ENCODE measurements around the gene DDX51.

The DDX51 gene

DNA sequence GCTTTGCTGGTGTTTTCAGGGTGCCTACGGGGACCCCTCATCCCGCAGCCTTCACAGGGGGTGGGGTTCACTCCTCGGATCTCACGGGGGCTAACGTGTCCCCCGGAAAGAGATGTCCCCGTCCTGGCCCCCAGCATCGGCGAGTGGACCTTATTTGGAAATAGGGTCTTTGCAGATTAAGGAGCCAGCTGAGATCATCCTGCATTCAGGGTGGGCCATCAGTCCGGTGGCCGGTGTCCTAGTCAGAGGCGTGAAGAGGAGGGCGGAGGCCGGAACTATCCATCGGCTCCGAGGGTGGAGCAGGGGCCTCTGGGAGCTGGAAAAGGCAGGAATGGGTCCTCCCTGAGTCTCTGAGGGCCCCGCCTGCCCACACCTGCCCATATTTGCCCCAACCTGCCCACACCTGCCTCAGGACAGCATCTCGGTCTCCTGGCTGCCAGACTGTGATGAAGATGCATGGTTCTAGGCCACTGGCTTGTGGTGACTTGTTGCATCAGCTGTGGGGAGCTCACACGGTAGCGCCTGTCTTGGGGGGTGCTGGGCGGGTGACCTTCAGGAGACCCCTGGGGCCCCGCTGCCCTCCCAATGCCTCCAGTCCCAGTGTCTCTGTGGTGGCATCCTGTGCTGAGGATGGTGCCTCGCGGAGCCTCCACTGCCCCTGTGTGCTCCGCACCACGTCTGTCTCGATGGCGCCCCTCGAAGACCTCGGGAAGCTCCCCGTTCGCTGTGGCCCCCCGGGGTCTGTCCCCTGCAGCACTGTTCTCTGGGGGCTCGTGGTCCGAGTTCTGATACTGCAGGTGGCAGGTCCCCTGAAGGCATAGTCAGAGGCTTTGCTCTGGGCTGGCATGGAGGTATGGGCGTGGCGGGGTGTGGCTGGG is 14.8 kb upstream of the DDX51 start:
- in situ Hi-C loops (cut with HindIII; ENCODE audit: low pct_ligation_motif_present, low sequenced_read_pairs), result no loop called here
- H3K27me3 ChIP-seq (replicated peaks), result no peaks in the 10 kb centered on the region
- TF ChIP-seq, protein P1, sequence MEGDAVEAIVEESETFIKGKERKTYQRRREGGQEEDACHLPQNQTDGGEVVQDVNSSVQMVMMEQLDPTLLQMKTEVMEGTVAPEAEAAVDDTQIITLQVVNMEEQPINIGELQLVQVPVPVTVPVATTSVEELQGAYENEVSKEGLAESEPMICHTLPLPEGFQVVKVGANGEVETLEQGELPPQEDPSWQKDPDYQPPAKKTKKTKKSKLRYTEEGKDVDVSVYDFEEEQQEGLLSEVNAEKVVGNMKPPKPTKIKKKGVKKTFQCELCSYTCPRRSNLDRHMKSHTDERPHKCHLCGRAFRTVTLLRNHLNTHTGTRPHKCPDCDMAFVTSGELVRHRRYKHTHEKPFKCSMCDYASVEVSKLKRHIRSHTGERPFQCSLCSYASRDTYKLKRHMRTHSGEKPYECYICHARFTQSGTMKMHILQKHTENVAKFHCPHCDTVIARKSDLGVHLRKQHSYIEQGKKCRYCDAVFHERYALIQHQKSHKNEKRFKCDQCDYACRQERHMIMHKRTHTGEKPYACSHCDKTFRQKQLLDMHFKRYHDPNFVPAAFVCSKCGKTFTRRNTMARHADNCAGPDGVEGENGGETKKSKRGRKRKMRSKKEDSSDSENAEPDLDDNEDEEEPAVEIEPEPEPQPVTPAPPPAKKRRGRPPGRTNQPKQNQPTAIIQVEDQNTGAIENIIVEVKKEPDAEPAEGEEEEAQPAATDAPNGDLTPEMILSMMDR (IDR thresholded peaks at IDR 0.05; ENCODE audit: low read depth, low read length, missing control alignments), result no peak
- no peak overlapping the region for H3K4me3 ChIP-seq (ENCODE audit: low read depth, low read length)
- H3K36me3 ChIP-seq (replicated peaks), result peaks cover 3% of the 10 kb centered on the region
- no peak overlapping the region for H3K27ac ChIP-seq
- DNase-seq, result no peak

DNA sequence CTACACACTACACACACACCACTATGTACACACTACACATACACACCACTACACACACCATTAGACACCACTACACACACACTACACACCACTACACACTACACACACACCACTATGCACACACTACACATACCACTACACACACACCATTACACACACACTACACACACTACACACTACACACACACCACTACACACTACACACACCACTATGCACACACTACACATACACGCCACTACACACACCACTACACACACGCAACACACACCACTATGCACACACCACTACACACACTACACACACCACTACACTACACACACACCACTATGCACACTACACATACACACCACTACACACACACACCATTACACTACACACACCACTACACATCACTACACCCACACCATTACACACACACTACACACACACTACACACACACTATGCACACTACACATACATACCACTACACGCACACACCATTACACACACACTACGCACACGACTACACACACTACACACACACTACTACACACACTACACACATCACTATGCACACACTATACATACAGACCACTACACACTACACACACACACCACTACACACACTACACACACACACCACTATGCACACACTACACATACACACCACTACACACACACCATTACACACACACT is 13.8 kb upstream of the DDX51 start:
- TF ChIP-seq, protein P1 (IDR thresholded peaks at IDR 0.05; ENCODE audit: low read depth, low read length, missing control alignments), result no peak
- Histone ChIP-seq H3K36me3 (replicated peaks) (peaks cover 3% of the 10 kb centered on the region), H3K4me3 (ENCODE audit: low read depth, low read length) (no peak overlapping the region), H3K27ac (no peak overlapping the region), H3K27me3 (replicated peaks) (no peaks in the 10 kb centered on the region)
- in situ Hi-C loops (cut with HindIII; ENCODE audit: low pct_ligation_motif_present, low sequenced_read_pairs), result no loop called here
- DNase-seq, result no peak

GRCh38 chr12:132156573-132157325 is 12.6 kb upstream of the DDX51 start:
- in situ Hi-C loops (cut with HindIII; ENCODE audit: low pct_ligation_motif_present, low sequenced_read_pairs), result no loop called here
- no peak for DNase-seq
- H3K36me3 ChIP-seq (replicated peaks), result peaks cover 6% of the 10 kb centered on the region
- H3K27ac ChIP-seq, result no peak overlapping the region
- H3K4me3 ChIP-seq (ENCODE audit: low read depth, low read length), result no peak overlapping the region
- TF ChIP-seq, protein P1 (IDR thresholded peaks at IDR 0.05; ENCODE audit: low read depth, low read length, missing control alignments), result no peak
- H3K27me3 ChIP-seq (replicated peaks), result no peaks in the 10 kb centered on the region

DNA sequence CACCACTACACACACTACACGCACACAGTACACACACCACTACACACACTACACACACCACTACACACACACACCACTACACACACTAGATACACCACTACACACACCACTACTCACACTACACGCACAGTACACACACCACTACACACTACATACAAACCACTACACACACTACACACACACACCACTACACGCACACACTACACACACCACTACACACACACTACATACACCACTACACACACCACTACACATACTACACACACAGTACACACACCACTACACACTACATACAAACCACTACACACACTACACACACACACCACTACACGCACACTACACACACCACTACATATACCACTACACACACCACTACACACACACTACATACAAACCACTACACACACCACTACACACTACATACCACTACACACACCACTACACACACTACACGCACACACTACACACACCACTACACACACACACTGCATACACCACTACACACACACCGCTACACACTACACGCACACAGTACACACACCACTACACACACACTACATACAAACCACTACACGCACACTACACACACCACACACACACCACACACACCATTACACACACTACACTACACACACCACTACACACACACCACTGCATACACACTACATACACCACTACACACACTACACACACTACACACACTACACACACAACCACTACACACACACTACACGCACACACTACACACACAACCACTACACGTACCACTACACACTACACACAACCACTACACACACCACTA is 11.9 kb upstream of the DDX51 start:
- TF ChIP-seq, protein P1 (IDR thresholded peaks at IDR 0.05; ENCODE audit: low read depth, low read length, missing control alignments), result no peak
- Histone ChIP-seq H3K27ac (no peak overlapping the region), H3K36me3 (replicated peaks) (peaks cover 8% of the 10 kb centered on the region), H3K4me3 (ENCODE audit: low read depth, low read length) (no peak overlapping the region), H3K27me3 (replicated peaks) (no peaks in the 10 kb centered on the region)
- no peak for DNase-seq
- in situ Hi-C loops (cut with HindIII; ENCODE audit: low pct_ligation_motif_present, low sequenced_read_pairs), result no loop called here
